Islet of Langerhans (tissue), 1 donor: ENCODE data around the gene CBX7.

Experiments
- FAIRE-seq: peaks from one replicate; lab custom pipeline; 2011; peaks lifted over from hg19 to GRCh38; lab: Jason Lieb, UNC

The CBX7 gene

DNA sequence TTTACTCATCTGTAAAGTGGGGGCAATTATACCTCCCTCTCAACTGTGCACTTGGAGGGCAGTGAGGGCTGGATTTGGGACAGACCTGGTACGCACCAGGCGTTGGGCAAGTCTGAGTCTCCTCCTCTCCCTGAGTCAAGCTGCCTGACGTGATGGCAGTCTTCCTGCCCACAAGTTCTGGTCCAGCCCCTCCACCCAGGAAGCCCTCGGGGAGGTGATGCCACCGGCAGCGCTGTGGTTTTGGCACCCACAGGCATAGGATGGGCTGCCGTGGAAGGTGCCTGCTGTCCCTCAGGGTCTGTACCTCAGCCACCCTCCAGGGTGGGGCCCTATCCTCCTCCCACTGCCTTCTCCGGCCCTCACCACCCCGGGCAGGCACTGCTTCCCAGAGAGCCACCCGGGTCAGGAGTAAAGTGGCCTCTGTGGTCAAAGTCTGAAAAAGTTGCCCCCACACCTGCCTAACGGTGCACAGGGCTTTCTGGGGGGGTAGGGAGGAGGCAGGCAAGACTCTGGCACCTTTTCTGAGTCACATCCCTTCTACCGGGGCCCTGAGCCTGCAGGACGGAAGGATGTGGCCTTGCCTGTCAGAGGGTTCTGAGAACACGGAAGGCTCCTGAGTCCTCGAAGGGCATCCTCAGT lies 61.9 kb downstream of the CBX7 start:
- FAIRE-seq: no peak

- FAIRE-seq: no peak
Measured at GRCh38 chr22:39089928-39090327, 62.6 kb downstream of the CBX7 start.

DNA sequence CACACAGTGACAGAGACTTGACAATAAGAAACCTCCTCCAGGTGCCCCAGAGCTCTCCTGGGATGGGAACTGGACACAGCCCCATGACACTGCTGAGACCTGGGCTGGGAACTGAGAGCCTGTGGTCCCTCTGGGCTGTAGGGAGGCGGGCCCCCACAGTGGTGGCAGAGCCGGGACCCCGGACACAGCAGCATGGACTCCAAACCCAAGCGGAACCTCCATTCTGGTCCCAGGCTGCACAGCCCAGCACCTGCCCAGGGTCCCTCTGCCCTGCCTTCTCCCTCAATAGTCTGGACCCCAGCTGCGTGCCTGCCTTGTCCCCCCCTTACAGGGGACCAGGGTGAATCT lies 63.8 kb downstream of the CBX7 start:
- no peak for FAIRE-seq

GRCh38 chr22:39087881-39088684 lies 64.4 kb downstream of the CBX7 start:
- no peak for FAIRE-seq

- no peak for FAIRE-seq
Measured at GRCh38 chr22:39087098-39087497, 65.4 kb downstream of the CBX7 start.

DNA sequence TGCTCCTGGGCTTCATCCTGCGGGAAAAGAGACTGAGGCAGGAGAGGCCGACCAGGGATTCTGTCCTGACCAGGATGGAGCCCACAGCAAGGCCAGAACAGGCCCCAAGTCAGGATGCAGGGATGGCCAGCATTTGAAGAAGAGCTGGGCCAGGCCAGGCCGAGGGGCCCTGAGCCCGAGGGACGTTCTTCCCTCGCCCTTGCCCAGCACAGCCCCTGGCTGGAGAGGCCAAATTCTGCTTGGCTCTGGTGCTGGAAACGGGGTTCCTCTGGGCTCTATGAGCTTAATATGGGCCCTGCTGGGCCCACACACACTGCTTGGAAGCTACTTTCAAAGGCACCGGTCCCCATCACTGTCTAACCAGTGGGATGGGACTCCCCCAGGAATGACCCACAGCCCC lies 67.8 kb downstream of the CBX7 start:
- no peak for FAIRE-seq

- no peak for FAIRE-seq
Measured at GRCh38 chr22:39083212-39084165, 69.0 kb downstream of the CBX7 start.

DNA sequence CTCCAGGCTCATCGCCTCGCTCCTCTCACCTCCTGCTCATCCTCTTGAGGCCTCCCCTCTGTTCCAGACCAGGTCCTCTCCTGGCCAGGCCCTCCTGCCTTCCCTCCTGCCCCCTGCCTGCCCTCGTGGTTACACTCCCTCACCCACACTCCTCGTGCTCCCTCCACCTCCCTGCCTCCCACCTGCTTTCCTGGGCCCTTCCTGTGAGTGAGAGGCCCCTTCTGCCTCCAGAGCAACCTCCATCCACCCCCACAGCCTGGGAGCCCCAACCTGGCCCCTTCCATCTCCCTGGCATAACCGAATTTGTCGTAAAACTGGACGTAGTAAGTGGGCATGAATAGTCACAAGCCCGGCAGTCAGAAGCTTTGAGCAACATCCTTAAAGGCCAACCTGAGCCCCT lies 70.9 kb downstream of the CBX7 start:
- no peak for FAIRE-seq

- FAIRE-seq: no peak
Measured at GRCh38 chr22:39081016-39081415, 71.5 kb downstream of the CBX7 start.
